HepG2 (cell line): Measurements from ENCODE around the gene CMIP. TPM values are rescaled to one million over a fixed set of nuclear protein-coding genes. Genes with fewer than 3 reads are reported as not detected.
A peak's percentile ranks its signal among the peaks of the same experiment; 100 is the strongest.

Experiments
- ATAC-seq: fragments of 200-7000 bp; cut with Tn5 transposase; 3 replicates; pipeline ENCODE4 v1.9.1; 2020; ENCODE audit warnings: mild to moderate bottlenecking, moderate library complexity
- BruUV-seq: library from RNA; stranded (reverse); fragments of 400-500 nt; replicated peaks from 2 replicates; lab custom pipeline; 2021; lab: Mats Ljungman, UMichigan
- CTCF ChIA-PET: fragments of 300-600 bp; formaldehyde crosslinking; extraction: SDS; loops from one replicate; lab custom pipeline; 2021; ENCODE audit warnings: low total read pairs, inconsistent platforms, low intra/inter-chr PET ratio; lab: Yijun Ruan, JAX
- POLR2A ChIA-PET: fragments of 350-600 bp; sonication (Branson Sonifier 250); formaldehyde crosslinking; loops from one replicate; lab custom pipeline; 2020; ENCODE audit warnings: antibody characterized with exemption, inconsistent platforms; lab: Yijun Ruan, JAX
- DNase-seq: peaks from one replicate; pipeline ENCODE4 v3.0.0-alpha.2; 2015; ENCODE audit warnings: low spot score
- FAIRE-seq: peaks from 3 replicates; lab custom pipeline; 2011; peaks lifted over from hg19 to GRCh38; lab: Jason Lieb, UNC
- H2AFZ ChIP-seq: one replicate; pipeline ENCODE4 v1.6.1; 2011; ENCODE audit warnings: low read length, inconsistent platforms
- H3K27ac ChIP-seq: fragments of 300-600 bp; 3 replicates; pipeline ENCODE4 v1.8.0; 2011; ENCODE audit warnings: mixed run types, mild to moderate bottlenecking, mixed read lengths, low read length, inconsistent platforms; ENCODE audit not compliant: insufficient read depth; ENCODE audit errors: extremely low read length
- H3K27me3 ChIP-seq, 2 experiments: fragments of 200-600 bp in 1 of 2; 2 replicates in 1 of 2; 3 replicates in 1 of 2; pipeline versions ENCODE4 v1.6.0 to v1.8.0; 2011; ENCODE audit warnings: low read length in 2 of 2, mild to moderate bottlenecking in 2 of 2, moderate library complexity in 2 of 2, inconsistent platforms in 1 of 2; ENCODE audit not compliant: insufficient read depth in 2 of 2, control insufficient read depth in 1 of 2
- H3K36me3 ChIP-seq, 2 experiments: fragments of 200-600 bp in 1 of 2; replicated peaks in 1 of 2; 2 replicates in 1 of 2; 3 replicates in 1 of 2; pipeline versions ENCODE4 v1.5.1 to v1.8.0; 2011; ENCODE audit warnings: low read length in 2 of 2, inconsistent platforms in 1 of 2; ENCODE audit not compliant: insufficient read depth in 2 of 2, control insufficient read depth in 1 of 2
- H3K4me1 ChIP-seq: 2 replicates; pipeline ENCODE4 v1.5.1; 2012; ENCODE audit warnings: low read length, inconsistent platforms; ENCODE audit not compliant: insufficient read depth
- H3K4me2 ChIP-seq: 2 replicates; pipeline ENCODE4 v1.6.0; 2011; ENCODE audit warnings: low read depth, low read length, inconsistent platforms
- H3K4me3 ChIP-seq, 3 experiments: fragments of 200-600 bp in 1 of 3; sonication (generic), shearing (Covaris generic) in 1 of 3; replicated peaks in 1 of 3; 2 replicates each; pipeline ENCODE4 v1.5.1; 2011 to 2016; ENCODE audit warnings: low read length in 3 of 3, inconsistent platforms in 2 of 3, low read depth in 2 of 3, mild to moderate bottlenecking in 2 of 3, control low read depth in 1 of 3, mixed read lengths in 1 of 3; ENCODE audit not compliant: insufficient read depth in 1 of 3
- H3K79me2 ChIP-seq: one replicate; pipeline ENCODE4 v1.6.1; 2011; ENCODE audit warnings: low read length, inconsistent platforms; ENCODE audit not compliant: insufficient read depth
- H3K9ac ChIP-seq: 2 replicates; pipeline ENCODE4 v1.6.0; 2011; ENCODE audit warnings: mild to moderate bottlenecking, low read depth, low read length, inconsistent platforms; ENCODE audit not compliant: insufficient read depth
- H3K9me3 ChIP-seq: 2 replicates; pipeline ENCODE4 v1.5.1; 2012; ENCODE audit warnings: mild to moderate bottlenecking, low read length
- H4K20me1 ChIP-seq: 2 replicates; pipeline ENCODE4 v1.6.0; 2011; ENCODE audit warnings: inconsistent platforms, mild to moderate bottlenecking, low read length, moderate library complexity; ENCODE audit not compliant: insufficient read depth
- AGO2 ChIP-seq: fragments of 200-400 bp; formaldehyde crosslinking; optimal IDR thresholded peaks from 2 replicates; pipeline ENCODE3; 2017; ENCODE audit warnings: mild to moderate bottlenecking, low read depth, low read length, moderate library complexity
- CREB1 ChIP-seq, 2 experiments: fragments of 450-650 bp in 1 of 2; IDR thresholded peaks; 2 replicates each; pipeline ENCODE4 v1.6.1; 2016 to 2017; ENCODE audit warnings: control low read depth in 1 of 2, mild to moderate bottlenecking in 1 of 2, missing compliant biosample characterization in 1 of 2, missing genetic modification characterization in 1 of 2
- HNF4A ChIP-seq: sonication (generic); formaldehyde crosslinking; IDR thresholded peaks from 2 replicates; pipeline ENCODE4 v1.4.0; 2020; ENCODE audit warnings: missing genetic modification reagents
- JUND ChIP-seq: sonication (generic); formaldehyde crosslinking; IDR thresholded peaks from 2 replicates; pipeline ENCODE4 v1.8.0; 2022; ENCODE audit warnings: mild to moderate bottlenecking, missing genetic modification reagents
- MIER2 ChIP-seq: IDR thresholded peaks from 2 replicates; pipeline ENCODE4 v1.6.1; 2016; ENCODE audit warnings: missing biosample characterization, missing genetic modification reagents
- MYC ChIP-seq: sonication (generic); formaldehyde crosslinking; IDR thresholded peaks from 2 replicates; pipeline ENCODE4 v1.9.0; 2021; ENCODE audit warnings: missing genetic modification reagents, borderline replicate concordance
- NONO ChIP-seq, 2 experiments: fragments of 450-650 bp in 1 of 2; sonication (generic) in 1 of 2; formaldehyde crosslinking in 1 of 2; IDR thresholded peaks in 1 of 2; conservative IDR thresholded peaks in 1 of 2; 2 replicates each; pipeline versions ENCODE4 v1.6.1 to v1.8.0; 2017 to 2022; ENCODE audit warnings: mild to moderate bottlenecking in 1 of 2, missing genetic modification reagents in 1 of 2, moderate library complexity in 1 of 2
- PITX1 ChIP-seq: sonication (generic); formaldehyde crosslinking; IDR thresholded peaks from 2 replicates; pipeline ENCODE4 v1.5.1; 2020; ENCODE audit warnings: mild to moderate bottlenecking, missing genetic modification reagents
- ZNF136 ChIP-seq: sonication (generic); formaldehyde crosslinking; IDR thresholded peaks from 2 replicates; pipeline ENCODE4 v1.8.1; 2022; ENCODE audit warnings: low read depth, mild to moderate bottlenecking, moderate library complexity, missing genetic modification reagents
- ZNF878 ChIP-seq: sonication (generic); formaldehyde crosslinking; IDR thresholded peaks from 2 replicates; pipeline ENCODE4 v1.8.1; 2023; ENCODE audit warnings: mild to moderate bottlenecking, missing genetic modification reagents, moderate library complexity
- WGBS: methylation state at CpG from one replicate; pipeline ENCODE4 v1.1.6; 2017; ENCODE audit warnings: low lambda C conversion rate; 5-methylcytosine and 5-hydroxymethylcytosine counted together
- in situ Hi-C: cut with HindIII; loops from 2 replicates; pipeline ENCODE4 v1.10.0; 2017; ENCODE audit warnings: low pct_unique_long_range_greater_than_20kb; ENCODE audit not compliant: extremely low pct_ligation_motif_present
- intact Hi-C: fragments of 100-400 bp; cut with micrococcal nuclease; formaldehyde crosslinking; loops from one replicate; pipeline ENCODE4 v1.10.0; 2022; ENCODE audit not compliant: unreplicated experiment
- polyA plus RNA-seq, 8 experiments: library from polyadenylated mRNA; depleted of rRNA in 3 of 8; stranded (reverse) in 7 of 8; unstranded in 1 of 8; fragments of >200 nt; fragmentation: Illumina TruSeq in 4 of 8; extraction: Trizol in 4 of 8; gene quantifications; 2 replicates each; pipeline versions ENCODE4 v1.2.1 to v1.2.3, GENCODE V29; 2011 to 2016; ENCODE audit warnings: low read depth in 4 of 8, missing spikeins in 1 of 8, mixed read lengths in 1 of 8; ENCODE audit not compliant: insufficient read depth in 1 of 8
- total RNA-seq, 5 experiments: library from RNA; depleted of rRNA; stranded (reverse); fragments of >200 nt; fragmentation: Illumina TruSeq; extraction: Trizol; gene quantifications; 2 replicates each; pipeline ENCODE4 v1.2.3, GENCODE V29; 2016; ENCODE audit warnings: low read depth in 1 of 5
- TF ChIP-seq, protein P1 (sequence below): sonication (generic); formaldehyde crosslinking; IDR thresholded peaks from 2 replicates; pipeline ENCODE4 v1.5.1; 2020; ENCODE audit warnings: mild to moderate bottlenecking, missing genetic modification reagents, moderate library complexity

Gene CMIP
- total and polyA plus RNA-seq, 2 of the 13 experiments (the other 11 are each of a cell fraction or from before 2014, with no cell fraction given): 10.9 to 18.1 TPM

DNA sequence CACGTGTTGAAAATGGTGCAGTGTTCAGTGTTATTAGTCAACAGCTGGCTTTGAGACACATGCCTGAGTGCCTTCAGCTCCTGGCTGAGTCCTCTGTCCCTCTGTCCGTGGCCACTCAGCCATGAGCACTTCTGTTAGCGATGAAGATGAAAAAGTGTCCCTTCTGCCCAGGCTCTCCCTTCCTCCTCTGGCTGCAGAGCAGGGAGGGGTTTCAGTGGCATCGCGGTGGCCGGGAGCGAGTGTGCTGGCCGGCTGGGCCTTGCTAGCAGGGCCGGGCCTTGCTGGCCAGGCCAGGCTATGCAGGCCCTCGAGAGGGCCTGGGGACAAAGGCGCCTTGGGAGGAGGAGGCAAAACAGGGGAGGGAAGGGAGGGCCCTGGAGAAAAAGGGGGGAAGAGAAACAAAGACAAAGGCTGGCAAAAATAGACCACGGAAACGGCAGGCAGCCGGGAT is 47.7 kb downstream of the CMIP start:
- Histone ChIP-seq H2AFZ (no peak overlapping the region), H3K9me3 (no peaks in the 10 kb centered on the region), H3K79me2 (peaks cover 100% of the 10 kb centered on the region), H4K20me1 (peaks cover 95% of the 10 kb centered on the region), H3K4me1 (peaks cover 45% of the 10 kb centered on the region), H3K4me3 (no peak overlapping the region), H3K9ac (no peak overlapping the region), H3K27ac (no peak overlapping the region), H3K4me2 (no peak overlapping the region), H3K27me3 (no peaks in the 10 kb centered on the region), H3K36me3 (peaks cover 15 to 59% of the 10 kb centered on the region in 2 experiments)
- 94% methylated on average over 14 of the region's 14 CpGs for WGBS
- POLR2A ChIA-PET: no interaction called here
- in situ Hi-C loops (no loop called here), intact Hi-C loops (no loop called here)
- DNase-seq: no peak
- FAIRE-seq: no peak
- CTCF ChIA-PET: no interaction called here
- no peak for ATAC-seq
- no TSS peak for BruUV-seq
- 0 out of 2 replicates have a peak, but pooled peaks have one; percentile 44 for TF ChIP-seq NONO (IDR thresholded peaks at IDR 0.05)
- no peak for TF ChIP-seq NONO (CRISPR knock-in tag; conservative IDR thresholded peaks at IDR 0.05)
- no peak for TF ChIP-seq MIER2 (CRISPR knock-in tag)
- peak; percentile 47 for TF ChIP-seq AGO2
- TF ChIP-seq ZNF878 (CRISPR knock-in tag): no peak
- TF ChIP-seq, protein P1, sequence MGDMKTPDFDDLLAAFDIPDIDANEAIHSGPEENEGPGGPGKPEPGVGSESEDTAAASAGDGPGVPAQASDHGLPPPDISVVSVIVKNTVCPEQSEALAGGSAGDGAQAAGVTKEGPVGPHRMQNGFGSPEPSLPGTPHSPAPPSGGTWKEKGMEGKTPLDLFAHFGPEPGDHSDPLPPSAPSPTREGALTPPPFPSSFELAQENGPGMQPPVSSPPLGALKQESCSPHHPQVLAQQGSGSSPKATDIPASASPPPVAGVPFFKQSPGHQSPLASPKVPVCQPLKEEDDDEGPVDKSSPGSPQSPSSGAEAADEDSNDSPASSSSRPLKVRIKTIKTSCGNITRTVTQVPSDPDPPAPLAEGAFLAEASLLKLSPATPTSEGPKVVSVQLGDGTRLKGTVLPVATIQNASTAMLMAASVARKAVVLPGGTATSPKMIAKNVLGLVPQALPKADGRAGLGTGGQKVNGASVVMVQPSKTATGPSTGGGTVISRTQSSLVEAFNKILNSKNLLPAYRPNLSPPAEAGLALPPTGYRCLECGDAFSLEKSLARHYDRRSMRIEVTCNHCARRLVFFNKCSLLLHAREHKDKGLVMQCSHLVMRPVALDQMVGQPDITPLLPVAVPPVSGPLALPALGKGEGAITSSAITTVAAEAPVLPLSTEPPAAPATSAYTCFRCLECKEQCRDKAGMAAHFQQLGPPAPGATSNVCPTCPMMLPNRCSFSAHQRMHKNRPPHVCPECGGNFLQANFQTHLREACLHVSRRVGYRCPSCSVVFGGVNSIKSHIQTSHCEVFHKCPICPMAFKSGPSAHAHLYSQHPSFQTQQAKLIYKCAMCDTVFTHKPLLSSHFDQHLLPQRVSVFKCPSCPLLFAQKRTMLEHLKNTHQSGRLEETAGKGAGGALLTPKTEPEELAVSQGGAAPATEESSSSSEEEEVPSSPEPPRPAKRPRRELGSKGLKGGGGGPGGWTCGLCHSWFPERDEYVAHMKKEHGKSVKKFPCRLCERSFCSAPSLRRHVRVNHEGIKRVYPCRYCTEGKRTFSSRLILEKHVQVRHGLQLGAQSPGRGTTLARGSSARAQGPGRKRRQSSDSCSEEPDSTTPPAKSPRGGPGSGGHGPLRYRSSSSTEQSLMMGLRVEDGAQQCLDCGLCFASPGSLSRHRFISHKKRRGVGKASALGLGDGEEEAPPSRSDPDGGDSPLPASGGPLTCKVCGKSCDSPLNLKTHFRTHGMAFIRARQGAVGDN (CRISPR knock-in tag): peak; percentile 25
- TF ChIP-seq JUND: no peak
- no peak for TF ChIP-seq MYC (CRISPR knock-in tag)
- TF ChIP-seq HNF4A (CRISPR knock-in tag): no peak
- no peak for TF ChIP-seq PITX1 (CRISPR knock-in tag)
- TF ChIP-seq ZNF136: no peak
- TF ChIP-seq CREB1 (IDR thresholded peaks at IDR 0.05): no peak
- TF ChIP-seq CREB1 (CRISPR knock-in tag; IDR thresholded peaks at IDR 0.05): no peak
- TF ChIP-seq, all 625 proteins: peak for 3
